ENCODE results near the gene CSNK1A1.

GRCh38 chr5:149456597-149457392 is 94.4 kb downstream of the CSNK1A1 start:
- TF ChIP-seq POLR2A (IDR thresholded peaks at IDR 0.05): no peak
- TF ChIP-seq, protein P1, sequence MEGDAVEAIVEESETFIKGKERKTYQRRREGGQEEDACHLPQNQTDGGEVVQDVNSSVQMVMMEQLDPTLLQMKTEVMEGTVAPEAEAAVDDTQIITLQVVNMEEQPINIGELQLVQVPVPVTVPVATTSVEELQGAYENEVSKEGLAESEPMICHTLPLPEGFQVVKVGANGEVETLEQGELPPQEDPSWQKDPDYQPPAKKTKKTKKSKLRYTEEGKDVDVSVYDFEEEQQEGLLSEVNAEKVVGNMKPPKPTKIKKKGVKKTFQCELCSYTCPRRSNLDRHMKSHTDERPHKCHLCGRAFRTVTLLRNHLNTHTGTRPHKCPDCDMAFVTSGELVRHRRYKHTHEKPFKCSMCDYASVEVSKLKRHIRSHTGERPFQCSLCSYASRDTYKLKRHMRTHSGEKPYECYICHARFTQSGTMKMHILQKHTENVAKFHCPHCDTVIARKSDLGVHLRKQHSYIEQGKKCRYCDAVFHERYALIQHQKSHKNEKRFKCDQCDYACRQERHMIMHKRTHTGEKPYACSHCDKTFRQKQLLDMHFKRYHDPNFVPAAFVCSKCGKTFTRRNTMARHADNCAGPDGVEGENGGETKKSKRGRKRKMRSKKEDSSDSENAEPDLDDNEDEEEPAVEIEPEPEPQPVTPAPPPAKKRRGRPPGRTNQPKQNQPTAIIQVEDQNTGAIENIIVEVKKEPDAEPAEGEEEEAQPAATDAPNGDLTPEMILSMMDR (IDR thresholded peaks at IDR 0.05): no peak

Measured in uterus (tissue), 2 donors.